NCI-H1092 (cell line): ENCODE results near the gene NRP2.

ENCODE experiments used
- DNase-seq: peaks from one replicate; lab custom pipeline; 2025; lab: John Stamatoyannopoulos, UW

The NRP2 gene

GRCh38 chr2:205706769-205707381, 24.6 kb downstream of the NRP2 start:
- no peak for DNase-seq

- no peak for DNase-seq
Measured at GRCh38 chr2:205708231-205708631, 25.9 kb downstream of the NRP2 start.

GRCh38 chr2:205709319-205709718, 27.0 kb downstream of the NRP2 start:
- DNase-seq = no peak

DNA sequence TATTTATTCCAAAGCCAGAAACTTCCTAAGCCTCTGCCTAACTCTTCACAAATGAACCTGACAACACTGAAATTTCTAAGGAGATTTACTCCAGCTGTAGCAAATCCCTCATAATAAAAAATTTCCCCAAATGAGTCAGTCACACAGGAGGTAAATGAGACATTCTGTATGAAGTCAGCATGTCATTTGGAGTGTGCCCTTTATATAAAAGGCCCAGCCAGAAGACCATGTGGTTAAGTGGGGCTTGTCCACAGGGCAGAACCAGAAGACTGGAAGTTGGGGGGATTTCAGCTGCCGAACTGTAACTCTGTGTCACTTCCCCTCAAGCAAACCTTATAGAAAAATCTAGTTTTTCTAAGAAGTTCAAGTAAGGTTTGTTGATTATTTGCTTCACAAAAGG, 30.2 kb downstream of the NRP2 start:
- DNase-seq = no peak

DNA sequence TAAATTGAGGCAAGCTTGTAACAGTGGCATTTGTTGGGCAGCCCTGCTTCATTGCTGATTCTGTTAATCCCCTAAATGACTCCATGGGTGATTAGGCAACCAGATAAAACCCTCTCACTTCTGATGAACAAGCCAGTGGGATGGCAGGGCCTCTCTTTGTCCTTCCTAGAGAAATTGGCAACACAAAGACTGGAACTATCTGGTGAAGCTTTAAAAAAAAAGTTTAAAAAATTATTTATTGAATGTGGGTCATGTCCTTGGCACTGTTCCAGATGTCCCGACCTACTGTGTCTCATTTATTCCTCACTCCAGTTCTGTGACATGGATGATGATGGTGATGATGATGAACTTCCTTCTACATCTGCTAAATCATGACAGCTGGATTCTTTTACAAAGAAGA, 30.8 kb downstream of the NRP2 start:
- no peak for DNase-seq

GRCh38 chr2:205714058-205714776, 31.9 kb downstream of the NRP2 start:
- no peak for DNase-seq

DNA sequence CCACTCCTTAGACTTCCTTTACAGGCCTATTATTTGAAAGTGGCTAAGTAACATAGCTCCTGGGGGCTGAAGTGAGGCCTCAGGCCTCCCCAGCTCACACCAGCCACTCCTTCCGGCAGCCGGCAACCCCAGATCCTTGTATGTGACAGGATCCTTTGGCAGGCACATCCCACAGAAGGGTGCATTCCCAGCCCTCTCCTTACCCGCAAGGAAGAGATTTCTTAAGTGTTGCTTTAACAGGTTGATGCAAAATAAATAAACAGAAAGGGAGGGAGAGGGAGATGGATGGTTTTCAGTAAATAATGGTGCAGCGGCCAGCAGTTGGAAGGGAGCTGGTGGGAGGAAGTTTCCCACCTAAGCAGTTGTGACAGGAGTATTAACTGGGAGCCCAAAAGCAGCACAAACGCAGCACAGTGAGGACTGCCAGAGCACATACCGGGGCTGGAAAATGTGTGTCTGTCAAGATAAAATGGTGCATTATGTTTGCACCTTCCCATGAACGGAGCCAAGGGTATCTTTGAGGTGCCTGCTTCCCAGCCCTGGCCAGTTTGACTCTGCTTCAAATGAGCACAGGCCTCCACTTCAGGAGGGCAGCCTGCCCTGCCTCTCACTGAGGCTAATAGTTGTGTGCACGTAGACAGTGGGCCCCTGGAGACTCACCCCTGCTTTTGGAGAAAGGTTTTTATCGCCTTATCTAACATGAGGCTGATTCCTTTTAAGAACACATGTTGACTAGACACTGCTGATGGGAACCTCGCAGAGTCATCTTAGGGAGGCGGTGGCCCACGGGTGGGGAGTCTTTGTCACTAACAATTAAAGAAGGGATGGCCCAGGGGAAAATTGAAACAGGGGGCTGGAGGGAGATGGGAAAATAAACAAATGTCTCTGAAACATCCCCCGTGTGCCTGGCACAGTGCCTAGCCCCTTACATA, 32.8 kb downstream of the NRP2 start:
- DNase-seq = no peak

DNA sequence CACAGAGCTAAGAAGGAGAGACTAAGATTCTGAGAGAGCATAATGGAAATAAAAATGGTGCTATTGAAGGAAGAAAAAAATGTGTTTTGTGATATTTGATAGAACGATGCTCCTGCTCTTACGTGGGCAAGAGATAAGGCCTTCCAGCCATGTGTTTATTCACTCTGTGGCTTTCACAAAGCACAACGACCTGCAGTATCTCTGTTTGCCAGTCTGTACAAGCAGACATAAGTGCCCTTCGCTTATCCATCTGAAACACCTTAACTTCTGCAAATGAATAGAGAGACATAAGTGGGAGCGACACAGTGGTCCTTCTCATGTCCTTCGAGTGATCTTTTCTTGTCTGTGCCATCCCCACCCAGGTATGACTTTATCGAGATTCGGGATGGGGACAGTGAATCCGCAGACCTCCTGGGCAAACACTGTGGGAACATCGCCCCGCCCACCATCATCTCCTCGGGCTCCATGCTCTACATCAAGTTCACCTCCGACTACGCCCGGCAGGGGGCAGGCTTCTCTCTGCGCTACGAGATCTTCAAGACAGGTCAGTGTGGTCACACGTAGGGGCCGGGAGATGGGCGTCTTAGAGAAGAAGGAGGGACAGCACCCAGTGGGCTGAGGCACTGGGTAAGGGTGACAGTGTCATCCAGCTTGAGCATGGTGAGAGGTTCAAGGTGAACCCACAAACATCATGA, 33.7 kb downstream of the NRP2 start:
- DNase-seq = no peak

DNA sequence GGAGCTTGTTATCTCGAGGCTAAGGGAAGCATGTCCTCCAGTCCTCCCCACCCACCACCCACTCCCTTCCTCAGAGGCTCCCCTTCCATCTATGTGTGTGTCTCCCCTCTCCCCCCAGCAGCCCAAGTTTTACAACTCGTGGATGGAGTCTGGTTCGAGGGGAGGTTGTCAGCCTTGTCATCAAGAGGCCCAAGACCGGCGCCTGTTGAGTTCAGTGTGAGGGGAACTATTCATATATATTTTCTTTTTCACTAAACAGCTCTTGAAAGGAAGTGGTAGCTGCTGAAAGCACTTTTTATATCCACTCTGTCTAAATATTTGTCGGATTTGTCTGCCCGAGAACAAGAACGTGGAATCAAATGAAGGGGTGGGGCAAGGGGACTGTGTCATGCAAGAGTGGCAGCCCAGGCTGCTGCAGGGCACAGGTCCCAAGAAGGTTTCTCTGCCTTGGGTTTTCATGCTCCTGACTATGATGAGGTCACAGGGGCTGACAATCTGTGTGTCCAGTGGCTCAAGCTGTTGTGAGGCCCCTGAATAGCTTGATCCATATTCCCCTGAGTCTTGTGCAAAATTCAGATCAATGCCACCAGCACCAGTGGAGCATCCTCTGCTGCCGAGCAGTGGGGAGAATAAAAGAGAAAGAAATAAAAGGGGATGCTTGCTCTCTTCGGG, 35.0 kb downstream of the NRP2 start:
- DNase-seq = no peak

DNA sequence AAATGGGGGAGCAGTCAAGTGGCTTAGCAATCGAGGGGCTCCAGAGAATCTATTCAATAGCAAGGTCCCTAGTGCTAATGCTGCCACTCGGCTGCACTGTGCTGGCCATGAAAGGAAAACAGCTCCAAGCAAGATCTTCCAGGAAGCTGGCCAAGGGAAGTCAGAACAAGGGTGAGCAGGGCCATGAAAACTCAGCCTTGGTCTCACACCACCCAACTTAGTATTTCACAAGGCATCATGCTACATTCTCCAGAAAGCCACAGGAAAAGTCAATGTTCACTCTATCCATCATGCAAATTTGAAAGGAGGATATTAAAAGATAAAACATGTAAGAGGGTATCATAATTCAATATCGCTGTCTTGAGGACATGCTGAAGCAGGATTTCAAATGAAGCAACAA, 35.7 kb downstream of the NRP2 start:
- no peak for DNase-seq

- DNase-seq = no peak
Measured at GRCh38 chr2:205719847-205720246, 37.5 kb downstream of the NRP2 start.

DNA sequence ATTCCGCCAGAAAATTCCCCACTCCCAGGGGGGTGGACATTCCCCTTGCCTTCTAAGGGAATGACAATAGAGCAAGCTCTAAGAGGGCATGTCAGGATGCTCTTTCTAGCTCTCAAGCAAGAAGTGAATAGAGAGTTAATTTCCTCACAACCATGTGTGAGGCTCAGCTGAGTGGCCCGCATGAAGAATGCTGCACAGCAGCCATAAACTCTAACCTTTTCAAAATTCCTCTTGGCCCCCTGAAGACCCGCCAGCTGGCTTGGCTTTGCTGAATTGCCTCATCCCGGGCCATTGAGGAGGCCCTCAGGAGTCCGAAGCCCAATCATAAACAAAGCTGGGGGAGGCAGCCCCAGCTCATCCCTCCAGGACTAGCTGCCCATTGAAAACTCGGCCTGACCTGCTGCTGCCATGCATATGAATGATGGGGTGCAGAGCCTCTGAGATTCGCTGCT, 38.2 kb downstream of the NRP2 start:
- DNase-seq = no peak

DNA sequence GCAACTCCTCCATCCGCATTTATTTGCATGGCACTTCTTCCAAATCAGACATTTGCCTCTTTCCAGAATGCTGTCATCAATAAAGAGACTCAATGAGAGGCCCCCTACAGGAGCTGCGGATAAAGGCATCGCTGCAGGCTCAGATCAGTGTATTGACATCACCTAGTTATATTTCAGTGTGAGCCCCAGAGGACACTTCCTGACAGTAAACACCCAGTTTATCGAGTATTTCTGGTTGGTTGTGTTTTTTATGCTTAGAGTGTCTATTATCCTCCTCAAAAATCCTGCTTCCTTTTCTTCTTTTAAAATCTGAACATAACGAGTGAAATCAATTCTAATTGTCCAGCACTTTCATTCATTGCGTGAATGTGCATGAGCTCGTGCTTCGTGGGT, 38.8 kb downstream of the NRP2 start:
- DNase-seq = no peak

GRCh38 chr2:205722283-205722918, 40.1 kb downstream of the NRP2 start:
- DNase-seq = no peak

GRCh38 chr2:205723179-205723578, 40.9 kb downstream of the NRP2 start:
- DNase-seq = no peak

- DNase-seq = no peak
Measured at GRCh38 chr2:205725059-205725458, 42.8 kb downstream of the NRP2 start.

- no peak for DNase-seq
Measured at GRCh38 chr2:205726506-205726905, 44.2 kb downstream of the NRP2 start.

GRCh38 chr2:205727174-205727573, 44.9 kb downstream of the NRP2 start:
- no peak for DNase-seq

DNA sequence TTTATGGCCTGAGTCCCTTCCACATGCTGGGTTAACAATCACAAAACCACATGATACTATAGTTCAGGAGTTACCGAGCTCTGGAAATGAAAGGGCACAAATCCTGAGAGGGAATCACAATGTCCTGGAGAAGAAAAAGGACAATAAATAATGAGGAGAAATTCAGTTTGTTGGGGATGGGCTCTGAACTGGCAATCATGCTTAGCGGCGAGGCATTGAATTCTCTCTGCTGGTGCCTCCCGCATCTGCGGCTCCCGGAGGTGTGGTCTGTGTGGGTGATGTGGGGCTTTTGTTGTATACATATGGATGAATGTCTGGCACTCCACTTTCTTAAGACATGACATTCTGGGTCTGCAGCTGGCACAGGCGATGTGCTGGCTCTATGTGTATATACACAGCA, 46.1 kb downstream of the NRP2 start:
- DNase-seq = no peak

GRCh38 chr2:205730191-205730590, 47.9 kb downstream of the NRP2 start:
- no peak for DNase-seq
